T-helper 9 cell (primary cell): ENCODE measurements around the gene CATSPER3.
"Not testable (repeated sequence)": the region's sequence is repeated elsewhere in the genome, so short reads cannot be mapped to it uniquely, and the experiment has no call there.

ENCODE experiments used
- DNase-seq: peaks from one replicate; pipeline ENCODE4 v3.0.0-alpha.2; 2020

Gene CATSPER3

DNA sequence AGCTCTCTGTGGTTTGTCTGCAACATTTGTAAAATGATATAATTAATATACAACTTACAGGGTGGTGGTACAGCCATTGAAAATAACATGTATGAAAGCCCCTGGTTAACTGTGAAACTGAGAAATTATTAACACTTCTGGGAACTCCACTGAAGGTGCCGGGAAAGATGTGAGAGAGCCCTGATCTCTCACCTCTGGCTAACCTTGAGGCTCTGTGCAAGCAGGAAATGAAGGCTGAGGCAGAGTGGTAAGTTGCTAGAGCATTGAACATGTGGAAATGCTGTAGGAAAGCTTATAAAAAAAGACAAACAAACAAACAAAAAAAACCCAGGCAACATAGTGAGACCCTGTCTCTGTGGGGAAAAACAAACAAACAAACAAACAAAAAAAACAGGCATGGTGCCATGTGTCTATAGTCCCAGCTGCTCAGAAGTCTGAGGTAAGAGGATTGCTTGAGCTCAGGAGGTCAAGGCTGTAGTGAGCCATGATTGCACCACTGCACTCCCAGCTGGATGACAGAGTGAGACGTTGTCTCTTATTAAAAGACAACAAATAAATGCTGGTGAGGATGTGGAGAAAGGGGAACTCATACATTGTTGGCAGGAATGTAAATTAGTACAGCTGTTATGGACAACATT lies 7.5 kb downstream of the CATSPER3 start:
- no peak for DNase-seq

DNA sequence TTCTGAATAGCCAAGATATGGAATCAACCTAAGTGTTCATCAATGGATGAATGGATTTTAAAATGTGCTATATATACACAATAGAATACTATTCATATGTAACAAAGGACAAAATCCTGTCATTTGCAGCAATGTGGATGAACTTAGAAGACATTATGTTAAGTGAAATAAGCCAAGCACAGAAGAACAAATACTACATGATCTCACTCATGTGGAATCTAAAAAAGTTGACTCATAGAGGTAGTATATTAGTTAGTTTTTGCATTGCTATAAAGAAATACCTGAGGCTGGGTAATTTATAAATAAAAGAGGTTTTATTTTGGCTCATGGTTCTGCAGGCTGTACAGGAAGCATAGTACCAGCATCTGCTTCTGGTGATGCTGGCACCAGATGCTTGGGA lies 8.1 kb downstream of the CATSPER3 start:
- DNase-seq = no peak

DNA sequence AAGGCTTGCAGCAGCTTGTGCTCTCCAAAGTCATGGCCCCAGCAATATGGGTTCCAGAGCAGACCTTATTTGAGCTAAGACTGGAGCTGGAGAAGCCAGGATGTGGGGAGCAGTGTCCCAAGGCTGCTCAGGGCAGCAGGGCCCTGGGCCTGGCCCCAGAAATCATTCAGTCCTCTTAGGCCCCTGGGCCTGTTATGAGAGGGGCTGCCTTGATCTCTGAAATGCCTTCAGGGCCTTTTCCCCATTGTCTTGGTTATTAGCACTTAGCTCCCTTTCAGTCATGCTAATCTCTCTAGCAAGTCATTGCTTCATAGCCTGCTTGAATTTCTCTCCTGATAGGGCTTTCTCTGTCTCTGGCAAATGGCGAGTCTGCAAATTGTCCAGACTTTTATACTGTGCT lies 9.1 kb downstream of the CATSPER3 start:
- DNase-seq = no peak

DNA sequence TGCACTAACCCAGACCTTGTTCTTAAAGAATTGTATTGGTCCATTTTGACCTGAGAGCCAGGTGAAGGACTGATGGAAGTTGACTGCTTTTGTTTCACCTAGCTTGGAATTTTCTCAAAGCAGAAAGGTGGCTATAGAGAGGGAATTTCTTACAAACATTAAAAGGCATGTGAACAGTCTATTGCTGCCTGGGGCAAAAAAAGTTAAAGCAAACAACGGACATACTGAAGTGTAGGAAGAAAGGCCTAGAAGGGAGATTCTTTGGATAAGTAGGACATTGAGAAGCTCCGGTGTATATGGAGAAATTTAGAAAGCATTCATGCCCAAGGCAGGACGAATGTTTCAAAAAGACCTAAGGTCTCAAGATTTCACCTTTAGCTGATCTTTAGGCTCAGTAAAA lies 11.7 kb downstream of the CATSPER3 start:
- DNase-seq = no peak

DNA sequence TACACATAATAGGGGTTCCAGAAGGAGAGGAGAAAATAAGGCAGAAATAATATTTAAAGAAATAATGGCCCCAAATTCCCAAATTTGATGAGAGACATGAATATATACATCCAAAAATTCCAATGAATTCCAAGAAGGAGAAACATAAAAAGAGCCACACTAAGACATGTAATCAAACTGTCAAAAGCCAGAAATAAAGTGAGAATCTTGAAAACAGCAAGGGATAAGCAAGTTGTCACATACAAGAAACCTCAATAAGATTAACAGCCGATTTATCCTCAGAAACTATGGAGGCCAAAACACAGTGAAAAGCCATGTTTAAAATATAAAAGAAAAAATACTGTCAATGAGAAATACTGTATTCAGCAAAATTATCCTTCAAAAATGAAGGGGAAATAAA lies 14.5 kb downstream of the CATSPER3 start:
- DNase-seq = no peak

DNA sequence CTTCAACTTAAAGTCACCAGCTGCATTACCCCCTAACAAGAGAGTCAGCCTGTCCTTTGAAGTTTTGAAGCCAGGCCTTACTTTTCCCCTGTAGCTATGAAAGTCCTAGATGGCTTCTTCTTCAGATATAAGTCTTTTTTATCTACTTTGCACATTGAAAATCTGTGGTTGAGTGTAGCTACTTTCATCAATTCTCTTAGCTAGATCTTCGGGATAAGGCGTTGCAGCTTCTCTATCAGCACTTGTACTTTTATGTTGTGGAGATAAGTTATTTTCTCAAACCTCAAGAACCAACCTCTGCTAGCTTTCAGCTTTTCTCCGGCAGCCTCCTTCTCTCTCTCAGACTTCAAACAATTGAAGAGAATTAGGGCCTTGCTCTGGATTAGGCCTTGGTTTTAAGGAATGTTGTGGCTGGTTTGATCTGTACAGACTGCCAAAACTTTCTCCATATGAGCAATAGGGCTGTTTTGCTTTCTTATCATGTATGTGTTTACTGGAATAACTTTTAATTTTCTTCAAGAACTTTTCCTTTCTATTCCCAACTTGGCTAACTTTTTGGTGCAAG lies 21.6 kb downstream of the CATSPER3 start:
- DNase-seq = no peak

DNA sequence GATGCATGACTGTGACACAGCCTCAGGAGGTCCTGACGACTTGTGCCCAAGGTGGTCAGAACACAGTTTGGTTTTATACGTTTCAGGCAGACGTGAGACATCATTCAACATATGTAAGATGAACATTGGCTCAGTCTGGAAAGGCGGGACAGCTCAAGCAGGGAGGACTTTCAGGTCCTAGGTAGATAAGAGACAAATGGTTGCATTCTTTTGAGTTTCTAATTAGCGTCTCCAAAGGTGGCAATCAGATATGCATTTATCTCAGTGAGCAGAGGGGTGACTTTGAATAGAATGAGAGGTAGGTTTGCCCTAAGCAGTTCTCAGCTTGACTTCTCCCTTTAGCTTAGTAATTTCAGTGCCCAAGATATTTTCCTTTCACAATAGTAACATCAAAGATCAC lies 22.5 kb downstream of the CATSPER3 start:
- DNase-seq = not testable (repeated sequence)

DNA sequence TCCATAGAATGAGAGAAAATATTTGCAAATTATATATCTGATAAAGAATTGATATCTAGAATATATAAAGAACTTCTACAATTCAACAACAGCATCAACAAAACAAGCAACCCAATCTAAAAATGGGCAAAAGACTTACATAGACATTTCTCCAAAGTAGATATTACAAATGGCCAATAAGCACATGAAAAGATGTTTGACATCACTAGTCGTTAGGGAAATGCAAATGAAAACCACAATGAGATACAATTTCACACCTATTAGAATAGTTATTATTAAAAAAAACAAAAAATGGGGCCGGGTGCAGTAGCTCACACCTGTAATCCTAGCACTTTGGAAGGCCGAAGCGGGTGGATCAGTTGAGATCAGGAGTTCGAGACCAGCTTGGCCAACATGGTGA lies 24.4 kb downstream of the CATSPER3 start:
- DNase-seq = no peak

DNA sequence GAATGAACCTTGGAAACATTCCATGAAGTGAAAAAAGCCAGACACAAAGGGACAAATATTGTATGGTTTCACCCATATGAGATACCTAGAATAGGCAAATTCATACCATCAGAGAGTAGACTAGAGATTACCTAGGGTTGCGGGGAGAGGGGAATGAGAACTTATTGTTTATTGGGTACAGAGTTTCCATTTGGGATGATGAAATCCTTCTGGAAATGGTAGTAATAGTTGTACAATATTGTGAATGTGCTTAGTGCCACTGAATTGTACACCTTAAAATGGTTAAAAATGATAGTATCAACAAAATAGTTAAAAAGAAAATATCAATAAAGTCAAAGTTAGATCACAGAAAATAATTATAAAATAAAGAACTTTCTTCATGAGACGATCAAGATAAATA lies 25.5 kb downstream of the CATSPER3 start:
- DNase-seq = no peak

DNA sequence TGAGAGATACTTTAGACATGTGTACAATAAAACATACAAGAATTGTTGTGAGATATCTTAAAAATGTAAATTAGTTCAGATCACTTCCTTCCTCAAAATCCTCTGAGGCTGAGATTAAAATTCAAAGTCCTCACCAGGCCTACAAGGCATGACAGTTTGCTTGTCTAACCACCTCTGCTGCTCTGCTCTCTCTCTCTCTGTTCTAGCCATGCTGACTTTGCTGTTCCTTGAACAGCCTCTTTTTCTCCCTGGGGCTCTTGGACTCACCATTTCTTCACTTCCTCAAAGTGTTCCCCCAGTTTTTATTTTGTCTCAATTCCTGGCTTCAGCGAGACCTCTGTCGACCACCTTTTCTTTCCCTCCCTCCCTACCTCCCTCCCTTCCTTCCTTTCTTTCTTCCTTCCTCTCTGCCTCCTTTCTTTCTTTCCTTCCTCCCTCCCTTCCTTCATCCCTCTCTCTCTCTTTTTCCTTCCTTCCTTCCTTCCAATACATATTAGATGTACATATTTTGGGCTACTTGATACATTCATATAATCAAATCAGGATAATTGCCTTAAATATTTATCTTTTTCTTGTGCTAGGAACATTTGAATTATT lies 27.0 kb downstream of the CATSPER3 start:
- DNase-seq = no peak

DNA sequence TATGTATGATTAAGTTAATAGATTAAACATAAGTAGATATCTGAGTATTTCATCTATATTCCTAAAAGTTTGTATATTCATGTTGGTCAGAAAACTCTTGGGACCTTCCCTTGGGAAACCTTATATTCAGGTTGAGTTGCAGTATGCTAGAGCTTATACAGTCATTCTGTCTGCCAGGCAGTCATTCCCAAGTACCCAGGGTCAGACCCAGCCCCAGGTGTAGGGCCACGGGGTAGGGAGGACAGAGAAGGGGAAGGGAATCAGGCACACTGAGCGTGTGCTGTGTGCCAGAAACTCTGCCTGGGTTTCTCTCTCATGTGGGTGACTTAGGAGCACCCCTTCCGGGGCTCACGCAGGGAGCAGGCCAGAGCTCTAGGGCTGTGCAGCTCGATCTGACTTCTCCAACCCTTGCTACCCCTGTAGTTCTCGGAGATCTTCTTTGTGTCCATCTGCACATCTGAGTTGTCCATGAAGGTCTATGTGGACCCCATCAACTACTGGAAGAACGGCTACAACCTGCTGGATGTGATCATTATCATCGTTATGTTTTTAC lies 28.2 kb downstream of the CATSPER3 start:
- DNase-seq = no peak

DNA sequence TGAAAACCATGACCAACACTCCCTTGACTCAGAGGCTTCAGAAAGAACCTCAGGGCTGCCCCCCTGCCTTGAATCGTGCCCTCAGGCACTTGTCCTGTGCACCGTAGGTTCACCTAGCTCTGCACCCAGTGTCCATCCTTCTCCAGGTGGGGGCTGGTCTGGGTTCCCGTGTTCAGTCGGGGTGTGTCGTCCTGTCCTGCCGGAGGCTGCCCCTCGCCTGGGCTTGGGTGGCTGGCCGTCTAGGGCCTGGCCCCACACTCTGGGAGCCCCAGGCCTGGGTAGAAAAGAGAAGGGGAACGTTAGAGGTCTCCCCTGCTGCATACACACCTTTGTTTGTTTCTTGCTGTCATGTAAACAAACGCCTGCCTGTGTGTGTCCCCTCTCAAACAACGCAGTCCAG lies 29.3 kb downstream of the CATSPER3 start:
- DNase-seq = no peak

DNA sequence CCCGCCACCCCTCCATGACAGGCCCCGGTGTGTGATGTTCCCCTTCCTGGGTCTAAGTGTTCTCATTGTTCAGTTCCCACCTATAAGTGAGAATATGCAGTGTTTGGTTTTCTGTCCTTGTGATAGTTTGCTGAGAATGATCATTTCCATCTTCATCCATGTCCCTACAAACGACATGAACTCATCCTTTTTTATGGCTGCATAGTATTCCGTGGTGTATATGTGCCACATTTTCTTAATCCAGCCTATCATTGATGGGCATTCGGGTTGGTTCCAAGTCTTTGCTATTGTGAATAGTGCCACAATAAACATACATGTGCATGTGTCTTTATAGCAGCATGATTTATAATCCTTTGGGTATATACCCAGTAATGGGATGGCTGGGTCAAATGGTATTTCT lies 30.4 kb downstream of the CATSPER3 start:
- DNase-seq = not testable (repeated sequence)

DNA sequence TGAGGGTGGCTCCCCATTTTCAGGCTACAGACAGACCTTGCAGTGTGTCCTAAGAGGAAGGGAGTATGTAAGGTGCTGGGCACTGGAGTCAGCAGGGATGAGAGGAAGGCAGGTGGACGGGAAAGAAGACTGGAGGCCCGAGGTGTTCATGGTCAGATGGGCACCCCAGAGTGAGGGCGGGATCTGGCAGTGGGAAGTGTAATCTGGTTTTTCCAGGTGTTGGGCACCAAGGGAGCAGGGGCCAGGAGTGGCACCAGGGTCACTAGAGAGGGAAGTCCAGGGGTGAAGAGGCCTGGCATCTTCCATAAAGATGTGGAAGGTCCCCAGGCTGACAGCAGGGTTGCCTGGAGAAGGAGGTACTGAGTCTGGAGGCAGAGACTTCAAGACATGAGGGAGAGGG lies 36.7 kb downstream of the CATSPER3 start:
- no peak for DNase-seq

DNA sequence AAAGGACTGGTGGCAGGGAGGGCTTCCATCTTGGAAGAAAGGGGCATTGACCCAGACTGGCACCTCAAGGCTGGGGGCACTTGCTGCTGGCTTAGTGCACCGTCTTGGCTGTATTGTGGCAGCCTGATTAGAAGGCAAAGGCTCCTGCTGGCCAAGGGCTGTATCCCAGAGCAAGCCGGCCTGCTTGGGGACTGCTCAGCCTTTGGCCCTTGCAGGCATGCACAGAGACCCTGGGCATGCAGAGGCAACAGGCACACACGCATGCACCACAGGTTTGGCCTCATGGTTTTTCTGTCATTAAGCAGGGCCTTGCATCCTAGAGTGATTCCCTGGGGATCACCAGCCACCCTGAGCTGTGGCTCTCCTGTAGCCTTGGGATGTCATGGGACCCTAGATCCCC lies 37.4 kb downstream of the CATSPER3 start:
- DNase-seq = no peak

DNA sequence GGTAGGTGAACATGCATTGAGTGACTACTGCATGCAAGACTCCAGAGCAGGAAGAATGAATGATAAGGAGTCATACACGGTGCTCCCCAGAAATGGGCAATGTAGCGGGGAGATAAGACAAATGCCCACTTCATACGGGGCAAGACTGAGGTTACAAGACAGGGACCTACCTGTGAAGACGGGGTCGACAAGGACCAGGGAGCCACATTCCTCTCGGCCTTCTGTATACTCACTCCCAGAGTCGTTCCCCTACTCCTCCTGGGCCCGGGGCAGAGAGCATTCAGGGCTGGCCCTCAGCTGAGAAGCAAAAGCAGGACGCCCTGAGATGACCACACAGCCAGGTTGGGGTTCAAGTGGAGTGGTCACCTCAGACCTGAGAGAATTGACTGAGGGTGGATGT lies 39.6 kb downstream of the CATSPER3 start:
- no peak for DNase-seq

DNA sequence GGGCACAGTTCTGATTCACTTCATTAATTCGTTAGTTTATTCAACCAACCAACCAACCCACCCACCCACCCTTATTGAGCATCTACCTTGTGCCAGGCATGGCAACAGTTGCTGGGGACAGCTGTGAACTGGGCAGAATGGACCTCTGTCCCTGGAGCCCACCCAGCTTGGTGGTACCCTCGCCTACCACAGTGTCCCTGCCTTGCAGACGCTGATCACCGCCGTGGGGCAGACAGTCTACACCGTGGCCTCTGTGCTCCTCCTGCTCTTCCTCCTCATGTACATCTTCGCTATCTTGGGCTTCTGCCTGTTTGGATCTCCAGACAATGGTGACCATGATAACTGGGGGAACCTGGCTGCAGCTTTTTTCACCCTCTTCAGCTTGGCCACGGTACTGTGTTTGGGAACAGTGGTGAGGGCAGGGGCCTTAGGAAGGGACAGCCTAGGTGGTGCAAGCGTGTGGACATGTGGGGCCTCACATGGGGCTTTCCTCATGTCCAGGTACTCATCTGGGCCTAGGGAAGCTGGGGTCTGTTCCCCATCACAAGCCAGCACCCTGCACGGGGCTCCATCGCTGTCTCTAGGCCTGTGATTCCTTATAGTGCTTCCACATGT lies 40.1 kb downstream of the CATSPER3 start:
- DNase-seq = no peak

DNA sequence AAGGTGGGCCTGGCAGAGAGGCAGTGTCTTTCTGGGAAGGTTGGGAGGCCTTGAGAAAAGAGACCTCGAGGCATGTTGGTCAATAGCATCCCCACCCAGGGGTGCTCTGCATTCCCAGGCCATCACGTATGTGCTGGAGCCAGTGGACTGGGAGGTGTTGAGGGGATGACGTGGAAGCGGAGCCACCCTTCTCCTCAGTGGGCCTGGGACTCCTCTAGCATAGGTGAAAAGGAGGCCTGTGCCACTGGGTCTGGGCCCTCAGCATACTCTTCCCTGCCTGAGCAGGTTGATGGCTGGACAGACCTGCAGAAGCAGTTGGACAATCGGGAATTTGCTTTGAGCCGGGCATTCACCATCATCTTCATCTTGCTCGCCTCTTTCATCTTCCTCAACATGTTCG lies 40.8 kb downstream of the CATSPER3 start:
- DNase-seq = no peak

DNA sequence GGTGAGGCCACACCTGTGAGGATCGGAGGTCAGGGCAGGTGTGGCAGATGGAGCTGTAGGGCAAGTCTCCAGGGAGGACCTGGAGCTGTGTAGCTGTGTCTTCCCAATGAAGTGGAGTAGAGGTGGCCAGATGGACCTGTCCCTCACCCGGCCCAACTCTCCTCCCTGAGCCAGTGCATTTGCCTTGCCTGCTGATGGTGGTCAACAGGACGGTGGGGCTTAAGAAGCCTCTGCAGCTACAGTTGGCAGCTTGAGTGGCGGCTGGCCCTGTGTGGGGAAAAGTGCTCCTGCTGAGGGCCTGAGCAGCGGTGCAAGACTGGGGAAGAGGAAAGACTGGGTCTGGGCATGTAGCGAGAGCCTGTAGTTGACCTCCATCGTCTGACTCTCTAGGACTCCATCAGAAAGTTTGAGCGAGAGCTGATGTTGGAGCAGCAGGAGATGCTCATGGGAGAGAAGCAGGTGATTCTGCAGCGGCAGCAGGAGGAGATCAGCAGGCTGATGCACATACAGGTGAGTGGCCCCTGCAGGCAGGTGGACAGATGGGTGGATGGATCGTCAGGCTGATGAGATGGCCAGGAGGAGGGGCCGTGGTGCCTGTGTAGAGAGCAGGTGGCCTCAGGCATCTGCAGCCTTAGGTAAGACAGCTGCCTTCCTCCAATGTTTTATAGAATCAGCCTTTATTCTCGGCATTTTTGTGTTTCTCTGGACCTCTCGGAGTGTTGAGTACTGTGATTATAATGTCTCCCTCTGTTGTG lies 41.5 kb downstream of the CATSPER3 start:
- no peak for DNase-seq

DNA sequence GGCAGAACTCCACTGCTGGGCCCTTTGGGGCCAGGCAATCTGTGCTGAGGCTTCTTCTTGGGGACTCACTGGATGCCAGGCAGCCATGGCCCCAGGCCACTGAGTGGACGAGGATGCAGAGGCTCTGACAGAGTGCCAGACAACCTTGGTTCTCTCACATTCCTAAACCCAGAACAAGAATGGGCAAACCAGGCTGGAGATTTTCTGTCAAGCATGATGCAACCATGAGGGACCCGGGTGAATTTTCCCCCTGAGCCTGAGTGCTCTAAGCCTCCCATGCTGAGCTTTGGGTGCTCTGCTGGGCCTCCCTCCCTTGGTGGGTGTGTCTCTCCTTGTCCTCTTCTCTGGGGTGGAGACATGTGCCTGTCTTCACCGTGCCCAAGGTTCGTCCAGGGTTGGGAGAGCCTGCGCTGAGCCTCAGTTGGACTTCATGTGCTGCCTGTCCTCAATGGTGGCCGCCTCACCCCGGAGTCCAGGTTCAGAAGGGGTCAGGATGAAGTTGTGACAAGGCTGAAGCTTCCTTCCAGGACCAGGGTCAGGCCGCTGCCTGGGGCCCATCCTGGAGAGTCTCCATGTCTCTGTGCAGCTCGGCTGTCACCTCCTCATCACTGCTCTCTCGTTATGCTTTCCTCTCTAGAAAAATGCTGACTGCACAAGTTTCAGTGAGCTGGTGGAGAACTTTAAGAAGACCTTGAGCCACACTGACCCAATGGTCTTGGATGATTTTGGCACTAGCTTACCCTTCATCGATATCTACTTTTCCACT lies 42.2 kb downstream of the CATSPER3 start:
- DNase-seq = no peak

DNA sequence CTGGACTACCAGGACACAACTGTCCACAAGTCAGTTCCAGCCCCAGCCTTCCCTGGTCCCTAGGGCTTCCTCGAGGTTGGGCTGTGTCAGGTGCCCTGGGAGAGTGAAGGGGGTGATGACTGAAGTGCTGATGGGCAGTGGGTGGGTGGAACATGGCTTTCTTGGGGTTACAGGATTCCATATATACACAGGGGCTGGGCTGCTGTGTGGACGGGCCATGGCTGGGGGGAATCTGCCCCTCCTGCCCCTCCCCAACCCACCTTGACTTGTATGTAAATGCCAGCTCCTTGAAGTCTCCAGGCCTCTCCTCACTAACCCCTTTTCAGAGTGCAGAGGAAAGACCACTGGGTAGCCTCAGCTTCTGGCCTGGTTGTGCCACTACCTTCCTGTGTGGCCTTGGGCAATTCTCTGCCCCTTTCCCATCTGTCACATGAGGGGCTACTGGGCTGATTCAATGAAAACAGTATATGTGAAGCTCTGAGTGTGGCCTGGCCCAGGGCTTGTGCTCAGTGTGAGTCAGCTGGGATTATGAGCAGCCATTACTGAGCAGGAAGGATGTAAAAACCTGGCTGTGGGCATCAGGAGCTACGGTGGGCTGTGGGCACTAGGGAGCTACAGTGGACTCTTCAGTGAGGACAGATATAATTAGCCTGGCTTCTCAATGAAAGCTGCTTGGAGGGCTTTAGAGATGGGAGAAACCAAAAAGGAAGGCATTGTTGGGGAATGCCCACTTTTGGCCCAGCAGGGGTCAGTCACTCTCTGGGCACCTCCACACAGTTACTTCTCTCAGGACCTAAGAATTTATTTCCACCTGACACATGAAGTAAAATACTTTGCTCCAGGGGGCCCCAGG lies 43.0 kb downstream of the CATSPER3 start:
- no peak for DNase-seq
